BLaER1 (cell line): ENCODE measurements around the gene ERP44.

Experiments used
- H3K27ac ChIP-seq: shearing (Covaris generic); formaldehyde crosslinking; 2 replicates; pipeline ENCODE4 v1.8.1; 2022
- H3K27me3 ChIP-seq: shearing (Covaris generic); formaldehyde crosslinking; 2 replicates; pipeline ENCODE4 v1.8.1; 2022
- H3K36me3 ChIP-seq: shearing (Covaris generic); formaldehyde crosslinking; 2 replicates; pipeline ENCODE4 v1.8.1; 2022
- H3K4me1 ChIP-seq: shearing (Covaris generic); formaldehyde crosslinking; 2 replicates; pipeline ENCODE4 v1.8.1; 2022
- H3K4me2 ChIP-seq: shearing (Covaris generic); formaldehyde crosslinking; 2 replicates; pipeline ENCODE4 v1.8.1; 2022
- H3K4me3 ChIP-seq: shearing (Covaris generic); formaldehyde crosslinking; 2 replicates; pipeline ENCODE4 v1.8.1; 2022
- H3K9ac ChIP-seq: shearing (Covaris generic); formaldehyde crosslinking; 2 replicates; pipeline ENCODE4 v1.8.1; 2022
- H3K9me3 ChIP-seq: shearing (Covaris generic); formaldehyde crosslinking; 2 replicates; pipeline ENCODE4 v1.8.1; 2022
- H4K20me1 ChIP-seq: shearing (Covaris generic); formaldehyde crosslinking; 2 replicates; pipeline ENCODE4 v1.8.1; 2022
- Cebpa-rat ChIP-seq: shearing (Covaris generic); IDR thresholded peaks from 2 replicates; pipeline ENCODE4 v1.8.1; 2022

The ERP44 gene

DNA sequence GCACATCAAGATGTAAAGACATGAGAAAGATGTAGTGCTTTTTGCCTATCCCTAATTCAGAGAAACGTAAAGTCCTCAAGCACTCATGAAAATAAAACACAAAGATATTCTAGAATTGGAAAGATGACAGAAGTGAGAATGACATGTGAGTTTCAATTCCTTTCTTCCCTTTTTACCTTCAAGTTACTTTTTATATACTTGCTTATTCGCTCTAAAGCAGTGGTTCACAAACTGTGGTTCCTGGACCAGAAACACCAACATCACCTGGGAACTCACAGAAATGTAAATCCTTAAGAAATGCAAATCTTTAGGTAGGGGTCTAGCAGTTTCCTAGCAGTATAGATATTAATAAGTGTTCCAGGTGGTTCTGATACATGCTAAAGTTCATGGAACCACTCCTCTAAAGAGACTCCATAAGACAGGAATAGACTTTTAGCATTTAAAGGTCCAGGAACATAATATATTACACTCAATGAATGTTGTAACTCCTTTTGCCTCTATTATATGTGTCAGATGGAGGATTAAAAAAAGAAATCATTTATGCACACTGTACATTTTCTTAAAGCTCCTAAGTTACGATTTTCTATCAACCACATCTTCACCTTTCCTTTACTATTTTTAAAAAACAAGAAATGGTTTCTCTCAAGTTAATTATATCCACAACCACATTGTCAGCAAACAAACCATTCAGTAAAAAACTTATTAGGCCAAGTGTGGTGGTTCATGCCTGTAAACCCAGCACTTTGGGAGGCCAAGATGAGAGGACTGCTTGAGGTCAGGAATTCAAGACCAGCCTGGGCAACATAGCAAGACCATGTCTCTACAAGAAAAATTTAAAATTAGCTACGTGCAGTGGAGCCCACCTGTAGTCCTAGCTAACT, 39.9 kb downstream of the ERP44 start:
- no peak overlapping the region for H3K4me2 ChIP-seq
- peaks cover 21% of the 10 kb centered on the region for H3K4me1 ChIP-seq
- no peak overlapping the region for H3K9ac ChIP-seq
- TF ChIP-seq Cebpa-rat = no peak
- peaks cover 21% of the 10 kb centered on the region for H4K20me1 ChIP-seq
- no peaks in the 10 kb centered on the region for H3K9me3 ChIP-seq
- no peaks in the 10 kb centered on the region for H3K27me3 ChIP-seq
- H3K4me3 ChIP-seq = no peak overlapping the region
- no peak overlapping the region for H3K27ac ChIP-seq
- H3K36me3 ChIP-seq = peaks cover 39% of the 10 kb centered on the region

DNA sequence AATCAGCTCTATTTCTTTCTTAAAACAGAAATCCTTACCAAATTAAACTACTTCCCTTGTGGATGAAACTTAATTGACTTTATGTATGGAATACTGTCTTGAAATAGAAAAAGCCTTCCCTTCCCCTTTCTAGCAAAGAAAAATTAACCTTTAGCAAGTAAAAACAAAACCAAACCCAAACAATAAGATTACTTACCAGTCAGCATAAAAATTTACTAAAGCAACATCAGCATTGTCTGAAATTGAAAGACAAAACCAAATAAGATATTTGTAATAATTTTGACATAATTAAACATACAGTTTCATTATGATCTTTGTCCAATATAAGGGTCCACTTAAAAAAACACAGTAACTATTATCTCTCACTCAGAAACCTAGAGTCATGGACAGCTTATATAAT, 41.2 kb downstream of the ERP44 start:
- Histone ChIP-seq H3K9ac (no peak overlapping the region), H3K36me3 (peaks cover 46% of the 10 kb centered on the region), H3K27ac (no peak overlapping the region), H3K4me2 (no peak overlapping the region), H3K27me3 (no peaks in the 10 kb centered on the region), H3K4me1 (peaks cover 13% of the 10 kb centered on the region), H3K4me3 (no peak overlapping the region), H4K20me1 (peaks cover 15% of the 10 kb centered on the region; the same call in 1 of the 2 replicates), H3K9me3 (no peaks in the 10 kb centered on the region)
- no peak for TF ChIP-seq Cebpa-rat

DNA sequence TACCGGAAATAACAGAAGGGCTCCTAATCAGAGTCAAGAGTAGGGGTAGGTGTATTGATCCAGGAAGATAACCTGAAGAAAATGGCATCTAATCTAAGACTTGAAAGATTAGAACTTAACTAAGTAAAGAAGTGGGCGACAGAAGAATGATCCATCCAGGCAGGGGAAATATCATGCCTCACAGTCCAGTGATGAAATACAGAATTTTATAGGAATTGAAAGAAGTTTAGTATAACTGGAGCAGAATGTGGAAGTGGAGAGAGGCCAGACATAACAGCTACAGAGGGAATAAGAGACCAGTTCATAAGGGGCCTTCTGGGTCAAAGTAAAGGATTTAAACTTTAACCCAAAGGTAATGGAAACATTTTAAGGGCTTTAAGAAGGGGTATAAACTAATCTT, 42.2 kb downstream of the ERP44 start:
- no peak overlapping the region for H3K4me2 ChIP-seq
- no peak overlapping the region for H3K9ac ChIP-seq
- H3K4me1 ChIP-seq = peaks cover 13% of the 10 kb centered on the region
- no peaks in the 10 kb centered on the region for H3K9me3 ChIP-seq
- no peak overlapping the region for H3K27ac ChIP-seq
- no peak overlapping the region for H3K4me3 ChIP-seq
- peaks cover 48% of the 10 kb centered on the region for H3K36me3 ChIP-seq
- TF ChIP-seq Cebpa-rat = no peak
- 0 out of 2 replicates have a peak, but pooled peaks cover 13% of the 10 kb centered on the region for H4K20me1 ChIP-seq
- H3K27me3 ChIP-seq = no peaks in the 10 kb centered on the region

- peaks cover 61% of the 10 kb centered on the region for H3K36me3 ChIP-seq
- H3K27me3 ChIP-seq = no peaks in the 10 kb centered on the region
- H3K27ac ChIP-seq = no peak overlapping the region
- no peaks in the 10 kb centered on the region for H3K4me1 ChIP-seq
- H3K4me2 ChIP-seq = no peak overlapping the region
- H4K20me1 ChIP-seq = 0 out of 2 replicates have a peak, but pooled peaks cover 6% of the 10 kb centered on the region
- no peak overlapping the region for H3K9ac ChIP-seq
- no peaks in the 10 kb centered on the region; the same call in 1 of the 2 replicates for H3K9me3 ChIP-seq
- no peak overlapping the region for H3K4me3 ChIP-seq
- no peak for TF ChIP-seq Cebpa-rat
Measured at GRCh38 chr9:100052375-100052774, 46.4 kb downstream of the ERP44 start.

DNA sequence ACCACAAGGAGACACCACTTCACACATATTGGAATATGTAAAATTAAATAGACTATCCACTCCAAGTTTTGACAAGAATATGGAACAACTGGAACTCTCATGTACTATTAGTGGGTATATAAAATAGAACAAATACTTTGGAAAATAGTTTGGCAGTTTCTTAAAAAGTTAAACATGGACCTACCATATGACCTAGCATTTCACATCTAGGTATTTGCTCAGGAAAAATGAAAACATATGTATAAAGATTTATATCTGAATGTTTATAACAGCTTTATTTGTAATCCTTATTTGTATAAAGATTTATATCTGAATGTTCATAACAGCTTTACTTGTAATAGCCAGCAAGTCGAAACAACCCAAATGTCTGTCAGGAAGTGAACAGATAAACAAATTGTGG, 49.2 kb downstream of the ERP44 start:
- Histone ChIP-seq H3K27me3 (no peaks in the 10 kb centered on the region), H3K36me3 (peaks cover 55% of the 10 kb centered on the region), H3K27ac (no peak overlapping the region), H4K20me1 (0 out of 2 replicates have a peak, but pooled peaks cover 6% of the 10 kb centered on the region), H3K4me2 (no peak overlapping the region), H3K9ac (no peak overlapping the region), H3K9me3 (peaks cover 4% of the 10 kb centered on the region; the same call in 1 of the 2 replicates), H3K4me3 (no peak overlapping the region), H3K4me1 (no peaks in the 10 kb centered on the region)
- no peak for TF ChIP-seq Cebpa-rat

DNA sequence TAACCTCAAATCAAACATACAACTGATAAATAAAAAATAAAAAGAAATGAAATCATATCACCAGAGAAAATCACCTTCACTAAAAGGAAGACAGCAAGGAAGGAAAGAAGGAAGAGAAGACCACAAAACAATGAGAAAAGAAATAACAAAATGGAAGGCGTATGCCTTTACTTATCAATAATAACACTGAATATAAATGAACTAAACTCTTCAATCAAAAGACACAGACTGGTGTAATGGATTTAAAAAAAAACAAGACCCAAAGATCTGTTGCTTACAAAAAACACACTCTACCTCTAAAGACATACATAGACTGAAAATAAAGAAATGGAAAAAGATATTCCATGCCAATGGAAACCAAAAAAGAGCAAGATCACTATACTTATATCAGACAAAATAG, 60.3 kb downstream of the ERP44 start:
- Histone ChIP-seq H3K4me1 (no peaks in the 10 kb centered on the region), H3K27me3 (no peaks in the 10 kb centered on the region), H3K4me3 (no peak overlapping the region), H3K4me2 (no peak overlapping the region), H4K20me1 (no peaks in the 10 kb centered on the region), H3K9me3 (peaks cover 74% of the 10 kb centered on the region), H3K36me3 (peaks cover 76% of the 10 kb centered on the region), H3K9ac (no peak overlapping the region), H3K27ac (no peak overlapping the region)
- no peak for TF ChIP-seq Cebpa-rat

- H3K27me3 ChIP-seq = no peaks in the 10 kb centered on the region
- no peak overlapping the region for H3K9ac ChIP-seq
- H3K9me3 ChIP-seq = peaks cover 54% of the 10 kb centered on the region
- H4K20me1 ChIP-seq = no peaks in the 10 kb centered on the region; the same call in 1 of the 2 replicates
- no peak overlapping the region for H3K27ac ChIP-seq
- no peak overlapping the region for H3K4me2 ChIP-seq
- H3K36me3 ChIP-seq = peaks cover 77% of the 10 kb centered on the region
- H3K4me1 ChIP-seq = no peaks in the 10 kb centered on the region
- H3K4me3 ChIP-seq = no peak overlapping the region
- TF ChIP-seq Cebpa-rat = no peak
Measured at GRCh38 chr9:100033877-100034551, 64.8 kb downstream of the ERP44 start.

DNA sequence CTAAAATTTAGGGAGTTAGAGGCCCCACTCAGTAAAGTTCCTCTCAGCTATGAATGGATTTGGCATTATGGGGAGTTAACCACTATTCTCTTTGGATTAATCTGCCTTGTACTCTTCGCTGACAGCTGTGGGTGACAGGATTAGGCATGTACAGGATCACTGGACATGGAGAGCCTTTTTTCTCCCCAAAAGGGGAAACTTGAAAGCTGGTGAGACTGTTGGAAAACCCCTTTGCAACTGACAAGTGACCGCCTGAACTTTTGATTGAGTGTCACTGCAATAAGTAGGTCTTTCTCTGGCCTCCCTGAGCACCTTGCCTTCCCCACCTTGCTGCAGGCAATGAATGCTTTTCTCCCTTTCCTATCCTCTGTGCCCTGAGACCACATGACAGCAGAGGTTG, 68.3 kb downstream of the ERP44 start:
- H3K36me3 ChIP-seq = peaks cover 57% of the 10 kb centered on the region
- no peaks in the 10 kb centered on the region for H3K27me3 ChIP-seq
- no peaks in the 10 kb centered on the region for H3K4me1 ChIP-seq
- no peak overlapping the region for H3K27ac ChIP-seq
- peaks cover 12% of the 10 kb centered on the region; the same call in 1 of the 2 replicates for H4K20me1 ChIP-seq
- no peak for TF ChIP-seq Cebpa-rat
- peaks cover 28% of the 10 kb centered on the region for H3K9me3 ChIP-seq
- H3K9ac ChIP-seq = no peak overlapping the region
- no peak overlapping the region for H3K4me2 ChIP-seq
- no peak overlapping the region for H3K4me3 ChIP-seq

DNA sequence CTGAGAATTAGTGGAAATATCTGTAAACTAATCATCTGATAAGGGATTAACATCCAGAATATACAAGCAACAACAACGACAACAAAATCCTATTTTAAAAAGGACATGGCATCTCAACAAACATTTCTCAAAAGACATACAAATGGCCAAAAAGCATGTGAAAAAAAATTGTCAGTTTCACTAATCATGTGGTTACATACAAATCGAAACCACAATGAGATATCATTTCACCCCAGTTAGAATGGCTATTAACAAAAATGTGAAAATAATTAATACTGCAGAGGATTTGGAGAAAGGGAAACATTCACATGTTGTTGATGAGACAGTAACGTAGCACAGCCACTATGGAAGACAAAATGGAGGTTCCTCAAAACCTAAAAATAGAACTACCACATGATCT, 69.5 kb downstream of the ERP44 start:
- Histone ChIP-seq H3K36me3 (peaks cover 52% of the 10 kb centered on the region), H3K9me3 (peaks cover 23% of the 10 kb centered on the region), H3K27ac (no peak overlapping the region), H4K20me1 (peaks cover 12% of the 10 kb centered on the region; the same call in 1 of the 2 replicates), H3K4me3 (no peak overlapping the region), H3K9ac (no peak overlapping the region), H3K27me3 (no peaks in the 10 kb centered on the region), H3K4me2 (no peak overlapping the region), H3K4me1 (no peaks in the 10 kb centered on the region)
- TF ChIP-seq Cebpa-rat = no peak
